ENCODE data around the gene TPRN. TPM values are rescaled to one million over a fixed set of nuclear protein-coding genes. Genes with fewer than 3 reads are reported as not detected.

The TPRN gene
- total RNA-seq, 4 donors from 2014 or later, result 76.2 to 228 (median 117) TPM

DNA sequence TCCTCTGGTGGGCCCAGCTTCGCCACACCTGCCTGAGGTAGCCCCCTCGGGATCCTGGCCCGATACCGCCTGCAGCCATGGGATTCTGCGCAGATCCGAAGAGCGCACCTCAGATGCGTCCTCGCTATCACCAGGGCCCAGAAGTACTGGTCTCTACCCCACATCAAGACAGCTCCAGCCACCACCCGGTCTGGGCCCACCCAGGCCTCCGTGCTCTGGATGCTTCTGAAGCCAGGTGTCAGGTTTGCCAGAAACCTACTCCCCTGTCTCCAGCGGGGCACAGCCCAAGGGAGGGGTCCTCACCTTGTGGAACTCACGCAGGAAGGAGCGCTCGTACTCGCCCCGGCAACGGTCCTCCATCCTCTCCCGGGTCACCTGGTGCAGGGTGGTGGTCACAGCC lies 14.6 kb downstream of the TPRN start:
- intact Hi-C loops (cut with DNase I; ENCODE audit: low total_unique reads) (no loop called here), in situ Hi-C loops (cut with MboI; ENCODE audit: low pct_ligation_motif_present in 1 of 4, low pct_unique_long_range_greater_than_20kb in 1 of 4, low sequenced_read_pairs in 3 of 4) (no loop called here)
- no peak for TF ChIP-seq CTCF (IDR thresholded peaks at IDR 0.05)
- TF ChIP-seq POLR2AphosphoS5 (IDR thresholded peaks at IDR 0.05), result no peak
- no peak for TF ChIP-seq EP300 (IDR thresholded peaks at IDR 0.05; ENCODE audit: low read depth)
- TF ChIP-seq POLR2A (IDR thresholded peaks at IDR 0.05), result no peak
- Histone ChIP-seq H3K9me3 (no peaks in the 10 kb centered on the region), H3K4me1 (peaks cover 36 to 41% (median 39%) of the 10 kb centered on the region in 4 donors), H3K4me3 (no peak overlapping the region), H3K27me3 (no peaks in the 10 kb centered on the region), H3K36me3 (peaks cover 0 to 28% (median 9%) of the 10 kb centered on the region in 4 donors), H3K27ac (no peak overlapping the region)
- DNase-seq, result no peak
- WGBS, 2 donors (ENCODE audit: low coverage in 1 of 2), result 93% methylated on average over 15 of the region's 19 CpGs; no CpG with 5 or more reads in 1 of the 2 donors

- intact Hi-C loops (cut with DNase I; ENCODE audit: low total_unique reads) (no loop called here), in situ Hi-C loops (cut with MboI; ENCODE audit: low pct_ligation_motif_present in 1 of 4, low pct_unique_long_range_greater_than_20kb in 1 of 4, low sequenced_read_pairs in 3 of 4) (no loop called here)
- Histone ChIP-seq H3K36me3 (peaks cover 0 to 35% (median 12%) of the 10 kb centered on the region in 4 donors), H3K27me3 (no peaks in the 10 kb centered on the region), H3K9me3 (no peaks in the 10 kb centered on the region), H3K4me1 (peaks cover 28 to 33% (median 31%) of the 10 kb centered on the region in 4 donors), H3K27ac (no peak overlapping the region), H3K4me3 (no peak overlapping the region)
- WGBS, 2 donors (ENCODE audit: low coverage in 1 of 2), result 94 to 100% methylated on average over 2 to 39 of the region's 48 CpGs
- DNase-seq, result no peak
- TF ChIP-seq EP300 (IDR thresholded peaks at IDR 0.05; ENCODE audit: low read depth), result no peak
- TF ChIP-seq CTCF (IDR thresholded peaks at IDR 0.05), result no peak
- TF ChIP-seq POLR2A (IDR thresholded peaks at IDR 0.05), result no peak
- TF ChIP-seq POLR2AphosphoS5 (IDR thresholded peaks at IDR 0.05), result no peak
Measured at GRCh38 chr9:137184881-137185660, 15.5 kb downstream of the TPRN start.

GRCh38 chr9:137183980-137184595 lies 16.5 kb downstream of the TPRN start:
- intact Hi-C loops (cut with DNase I; ENCODE audit: low total_unique reads) (no loop called here), in situ Hi-C loops (cut with MboI; ENCODE audit: low pct_ligation_motif_present in 1 of 4, low pct_unique_long_range_greater_than_20kb in 1 of 4, low sequenced_read_pairs in 3 of 4) (no loop called here)
- TF ChIP-seq EP300 (IDR thresholded peaks at IDR 0.05; ENCODE audit: low read depth) (no peak), POLR2AphosphoS5 (IDR thresholded peaks at IDR 0.05) (no peak), POLR2A (IDR thresholded peaks at IDR 0.05) (no peak), CTCF (IDR thresholded peaks at IDR 0.05) (no peak)
- Histone ChIP-seq H3K36me3 (peaks cover 0 to 39% (median 15%) of the 10 kb centered on the region in 4 donors), H3K4me1 (peaks cover 19 to 23% (median 21%) of the 10 kb centered on the region in 4 donors), H3K27me3 (no peaks in the 10 kb centered on the region), H3K9me3 (no peaks in the 10 kb centered on the region), H3K4me3 (no peak overlapping the region), H3K27ac (no peak overlapping the region)
- no peak for DNase-seq
- 88 to 92% methylated on average over 5 to 27 of the region's 27 CpGs for WGBS, 2 donors (ENCODE audit: low coverage in 1 of 2)

DNA sequence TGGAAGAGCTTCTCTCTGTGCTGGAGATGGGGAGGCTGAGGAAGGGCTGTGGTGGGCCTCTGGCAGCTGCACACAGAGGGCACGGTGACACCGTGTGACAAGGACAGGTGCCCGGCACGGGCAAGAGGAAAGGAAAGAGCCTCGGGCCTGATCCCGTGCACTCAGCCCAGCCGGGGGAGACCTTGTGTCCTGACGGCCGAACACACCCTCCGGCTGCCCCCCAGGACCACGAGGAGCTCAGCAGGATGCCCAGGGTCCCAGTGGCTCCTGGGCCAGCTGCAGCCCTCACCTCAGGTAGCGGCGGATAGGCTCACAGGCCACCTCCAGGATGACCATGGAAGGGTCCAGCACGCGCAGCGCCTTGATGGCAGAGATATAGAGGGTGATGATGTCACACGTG lies 17.7 kb downstream of the TPRN start:
- in situ Hi-C loops (cut with MboI; ENCODE audit: low pct_ligation_motif_present in 1 of 4, low pct_unique_long_range_greater_than_20kb in 1 of 4, low sequenced_read_pairs in 3 of 4) (no loop called here), intact Hi-C loops (cut with DNase I; ENCODE audit: low total_unique reads) (no loop called here)
- TF ChIP-seq CTCF (IDR thresholded peaks at IDR 0.05) (no peak), EP300 (IDR thresholded peaks at IDR 0.05; ENCODE audit: low read depth) (no peak), POLR2A (IDR thresholded peaks at IDR 0.05) (no peak), POLR2AphosphoS5 (IDR thresholded peaks at IDR 0.05) (no peak)
- WGBS, 2 donors (ENCODE audit: low coverage in 1 of 2), result 91% methylated on average over 9 of the region's 17 CpGs; no CpG with 5 or more reads in 1 of the 2 donors
- Histone ChIP-seq H3K36me3 (peaks cover 0 to 39% (median 17%) of the 10 kb centered on the region in 4 donors), H3K4me1 (peaks cover 18 to 21% (median 19%) of the 10 kb centered on the region in 4 donors), H3K9me3 (no peaks in the 10 kb centered on the region), H3K27ac (no peak overlapping the region), H3K27me3 (no peaks in the 10 kb centered on the region), H3K4me3 (no peak overlapping the region)
- DNase-seq, result no peak

Data from transverse colon (tissue), 4 donors.